Endothelial cell of hepatic sinusoid (primary cell): ENCODE results near the gene CMSS1.

Experiments
- in situ Hi-C: cut with HindIII; loops from 2 replicates; pipeline ENCODE4 v1.10.0; 2017; ENCODE audit warnings: low sequenced_read_pairs

CMSS1 gene

GRCh38 chr3:99899603-99900002 is 81.9 kb downstream of the CMSS1 start:
- in situ Hi-C loops = no loop called here

DNA sequence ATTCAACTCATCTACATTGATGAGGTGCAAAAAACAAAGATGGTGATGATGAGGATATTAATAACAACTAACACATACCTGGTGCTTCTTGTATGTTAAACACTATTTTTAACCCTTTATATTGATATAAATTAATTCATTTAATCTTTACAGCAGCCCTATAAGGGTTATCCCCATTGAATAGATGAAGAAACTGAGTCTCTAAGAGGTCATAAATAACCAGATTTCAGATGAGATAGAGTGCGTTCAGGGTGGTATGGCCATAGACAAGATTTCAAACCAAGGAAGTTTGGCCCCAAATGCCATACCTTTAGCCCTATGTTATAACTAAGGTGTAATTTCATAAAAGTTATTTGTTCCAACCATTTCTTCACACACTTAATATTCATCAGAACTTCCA is 82.6 kb downstream of the CMSS1 start:
- in situ Hi-C loops = no loop called here

DNA sequence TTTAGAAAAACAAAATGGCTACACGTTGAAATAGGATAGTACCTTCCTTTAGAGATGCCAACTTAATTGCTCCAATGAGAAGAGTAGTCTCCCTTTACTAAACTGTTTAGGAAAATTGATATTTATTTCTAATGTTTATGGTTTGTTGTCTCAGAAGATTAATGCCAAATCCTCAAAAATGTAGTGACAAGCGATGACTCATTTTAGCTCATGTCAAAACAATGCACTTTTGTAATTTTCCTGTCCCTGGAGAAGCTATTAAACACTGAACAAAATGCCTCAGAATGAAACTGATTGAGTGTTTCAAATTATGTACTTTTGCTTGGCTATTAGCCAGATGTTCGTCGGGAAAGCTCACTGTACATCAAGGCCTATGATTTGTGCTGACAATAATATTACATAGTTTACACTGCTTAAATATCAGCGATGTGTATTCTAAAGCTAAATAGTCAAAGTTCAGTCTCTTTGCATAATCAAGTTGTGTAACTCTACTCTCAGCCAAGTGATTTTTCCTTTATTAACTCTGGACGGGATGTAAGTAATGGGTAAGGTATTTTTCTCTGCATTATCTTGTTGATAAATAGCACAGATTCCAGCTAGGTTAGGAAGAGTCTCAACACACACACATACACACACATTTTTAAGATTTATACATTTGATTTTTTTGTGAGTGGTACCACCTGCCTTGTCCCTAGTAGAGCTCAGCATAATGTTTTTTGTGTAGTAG is 83.7 kb downstream of the CMSS1 start:
- in situ Hi-C loops = no loop called here

- in situ Hi-C loops = no loop called here
Measured at GRCh38 chr3:99902091-99902490, 84.4 kb downstream of the CMSS1 start.

DNA sequence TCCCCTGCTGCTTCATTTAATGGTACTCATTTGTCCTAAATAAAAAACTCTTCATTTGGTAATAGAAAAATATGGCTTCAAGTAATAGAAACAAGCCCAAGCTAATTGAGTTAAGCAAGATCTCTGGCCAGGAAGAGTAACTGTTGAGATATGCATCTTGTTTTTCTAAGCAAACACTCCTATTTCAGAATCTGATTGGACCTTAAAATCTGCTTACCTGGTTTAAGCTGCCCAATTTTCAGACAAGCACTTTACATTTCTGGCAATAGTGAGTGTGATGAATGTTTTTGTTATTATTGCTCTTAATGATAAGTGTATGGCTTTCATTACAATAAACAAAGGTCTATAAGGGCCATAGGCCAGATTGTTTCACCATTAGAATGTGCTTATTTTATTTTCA is 86.2 kb downstream of the CMSS1 start:
- in situ Hi-C loops = no loop called here

DNA sequence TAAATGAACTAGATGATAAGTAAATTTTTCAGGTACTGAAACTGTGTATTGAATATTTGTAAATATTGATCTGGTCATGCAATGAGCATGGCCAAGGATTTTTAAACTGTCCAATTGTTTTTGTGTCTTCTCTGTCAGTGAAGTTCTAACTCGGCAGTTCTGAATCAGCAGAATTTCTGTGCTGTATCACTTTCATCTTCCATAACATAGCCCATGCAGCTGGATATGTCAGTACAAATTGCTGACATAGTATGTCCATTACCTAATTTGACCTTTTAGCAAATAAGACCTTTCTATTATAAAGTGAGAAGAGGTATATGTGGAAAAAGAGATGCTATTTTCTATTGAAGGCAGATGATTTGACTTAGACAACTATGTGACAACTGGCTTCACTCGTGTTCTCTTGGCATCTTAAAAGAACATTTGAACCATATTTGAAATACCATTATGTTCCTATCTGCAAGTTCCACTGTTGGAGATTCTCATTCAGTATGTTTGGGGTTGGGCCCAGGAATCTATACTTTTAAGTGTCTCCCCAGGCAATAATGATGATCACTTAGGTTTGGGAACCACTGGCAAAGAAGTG is 90.4 kb downstream of the CMSS1 start:
- in situ Hi-C loops = no loop called here

DNA sequence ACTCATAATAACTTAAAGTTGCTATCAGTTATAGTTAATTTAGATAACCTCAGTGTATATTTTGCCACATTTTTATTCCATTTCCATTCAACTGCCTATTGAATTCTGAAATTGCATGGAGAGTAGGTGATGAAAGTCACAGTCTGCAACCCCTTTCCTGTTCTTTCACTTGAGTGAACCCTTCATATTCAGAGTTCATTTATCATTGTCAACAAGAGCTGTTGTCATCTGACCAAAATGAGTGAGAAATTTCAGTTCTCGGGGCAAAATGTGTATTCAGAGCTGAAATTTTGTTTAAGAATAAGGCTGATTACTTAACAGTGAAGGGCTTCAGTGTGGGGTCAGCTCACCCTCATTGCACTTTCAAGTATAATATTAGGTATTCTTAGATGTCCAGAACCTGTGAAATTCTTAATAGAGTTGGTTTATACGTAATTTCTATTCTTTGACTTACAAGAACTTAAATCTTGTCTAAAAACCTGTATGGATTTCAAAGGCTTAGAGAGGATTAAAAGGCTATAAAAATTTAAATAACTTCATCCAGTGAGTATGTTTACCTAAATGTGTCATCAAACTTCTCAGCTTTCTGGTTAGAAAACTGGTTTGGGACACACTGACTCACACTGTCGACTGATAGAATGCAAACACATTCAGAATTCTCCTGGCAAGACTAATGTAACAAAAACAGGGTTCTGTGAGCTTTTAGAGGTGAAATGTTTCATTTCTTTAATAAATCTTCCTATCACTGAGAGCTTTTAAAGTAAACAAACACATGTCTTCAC is 92.2 kb downstream of the CMSS1 start:
- in situ Hi-C loops = no loop called here

DNA sequence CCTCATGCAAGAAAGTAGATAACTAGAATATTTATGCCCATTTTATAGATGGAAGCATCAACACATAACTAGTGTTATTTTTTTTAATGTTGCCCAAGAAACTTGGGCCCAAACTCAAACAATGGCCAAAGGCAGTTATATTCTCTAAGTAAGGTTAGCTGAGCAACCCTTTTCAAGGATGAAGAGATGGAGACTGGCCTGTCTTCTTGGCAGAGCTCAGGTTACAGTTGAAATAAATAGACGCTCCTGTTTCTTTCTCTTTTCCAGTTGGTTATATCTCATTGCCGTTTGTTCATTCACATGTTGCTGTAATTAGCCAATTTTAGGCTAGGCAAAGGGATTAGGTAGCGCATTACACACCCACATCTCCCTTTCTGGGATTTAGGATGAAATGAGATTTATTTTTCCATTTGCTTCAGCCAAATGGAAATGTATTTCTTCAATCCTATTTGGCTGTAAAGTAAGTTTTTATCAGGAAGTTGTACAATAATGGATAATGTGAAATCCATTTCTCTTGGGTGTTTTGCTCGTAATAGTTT is 93.2 kb downstream of the CMSS1 start:
- in situ Hi-C loops = no loop called here

DNA sequence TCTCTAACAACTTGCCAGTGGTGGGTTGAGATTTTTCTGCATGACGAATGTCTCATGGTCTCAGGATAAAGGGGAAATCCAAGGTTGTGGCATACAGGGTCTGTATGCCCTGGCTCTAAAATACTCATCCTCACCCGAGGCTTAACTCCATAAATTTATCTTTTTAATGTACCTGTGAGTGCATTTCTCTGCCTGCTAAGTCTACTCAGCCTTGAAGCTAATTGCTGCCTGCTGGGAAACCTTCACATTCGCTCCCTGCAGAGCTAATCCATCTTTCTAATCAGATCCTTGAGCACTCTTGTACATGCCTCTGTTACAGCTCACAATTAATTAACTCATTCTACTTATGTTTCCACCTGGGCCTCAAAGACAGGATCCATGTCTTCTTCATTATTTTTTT is 93.8 kb downstream of the CMSS1 start:
- in situ Hi-C loops = no loop called here

GRCh38 chr3:99915906-99916432 is 98.3 kb downstream of the CMSS1 start:
- in situ Hi-C loops = no loop called here

- in situ Hi-C loops = no loop called here
Measured at GRCh38 chr3:99918715-99919114, 101.1 kb downstream of the CMSS1 start.

GRCh38 chr3:99919694-99920093 is 102.0 kb downstream of the CMSS1 start:
- in situ Hi-C loops = no loop called here

DNA sequence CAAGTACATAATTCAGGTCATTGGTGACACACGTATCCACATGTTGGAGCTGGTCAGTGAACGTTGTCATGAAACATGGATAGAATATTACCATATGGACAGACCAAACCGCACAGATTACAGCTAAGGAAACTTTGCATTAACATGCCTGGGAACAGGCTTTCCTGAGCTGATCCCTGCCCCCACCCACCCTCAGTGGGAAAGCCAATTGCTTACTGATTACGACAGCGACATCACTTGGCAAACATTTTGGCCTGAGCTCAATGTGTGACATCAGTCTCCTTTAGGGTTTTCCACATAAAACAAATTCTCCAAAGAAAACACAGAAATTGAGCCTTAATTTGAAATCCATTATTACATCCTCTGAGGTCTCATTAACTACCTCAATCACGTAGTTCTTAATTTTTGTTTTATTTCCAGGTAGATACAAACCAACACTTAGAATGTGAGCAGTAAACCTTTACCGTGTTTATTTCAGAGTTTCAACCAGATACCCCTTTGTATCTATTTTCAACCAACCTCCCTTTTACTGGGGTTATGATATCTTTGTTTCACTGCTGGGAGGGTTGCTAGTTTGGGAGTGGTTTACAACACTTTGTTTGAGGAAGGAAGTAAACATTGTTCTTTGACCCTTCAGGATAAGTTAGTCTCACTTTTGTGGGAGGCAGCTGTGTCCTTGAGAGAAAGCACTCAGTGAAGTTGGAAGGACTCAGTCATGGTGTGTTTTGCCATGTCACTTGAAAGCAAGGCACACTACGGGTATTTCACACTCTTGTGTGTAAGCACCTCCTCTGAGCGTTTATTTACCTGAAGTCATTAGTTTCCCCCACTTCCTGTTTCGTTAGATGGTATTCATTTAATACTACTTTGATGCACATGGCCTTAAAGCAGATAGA is 103.1 kb downstream of the CMSS1 start:
- in situ Hi-C loops = no loop called here

- in situ Hi-C loops = no loop called here
Measured at GRCh38 chr3:99921377-99921695, 103.7 kb downstream of the CMSS1 start.

DNA sequence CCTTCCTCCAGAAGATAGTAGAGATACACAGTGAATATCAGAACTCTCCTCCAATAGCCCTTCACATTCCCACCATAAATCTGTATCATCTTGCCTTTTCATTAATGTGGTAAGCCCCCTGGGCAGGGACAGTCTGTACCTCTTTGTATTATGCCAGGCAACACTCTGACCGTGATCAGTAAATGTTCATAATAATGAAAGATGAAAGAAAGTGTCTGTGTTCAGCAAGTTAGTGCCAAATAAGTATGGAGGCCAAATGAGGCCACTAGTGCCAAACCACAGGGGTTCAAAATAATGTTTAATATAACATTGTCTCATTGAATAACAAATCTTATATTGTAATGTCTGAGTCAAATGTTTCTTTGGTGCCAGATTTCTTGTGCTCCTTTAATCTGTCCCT is 104.3 kb downstream of the CMSS1 start:
- in situ Hi-C loops = no loop called here

DNA sequence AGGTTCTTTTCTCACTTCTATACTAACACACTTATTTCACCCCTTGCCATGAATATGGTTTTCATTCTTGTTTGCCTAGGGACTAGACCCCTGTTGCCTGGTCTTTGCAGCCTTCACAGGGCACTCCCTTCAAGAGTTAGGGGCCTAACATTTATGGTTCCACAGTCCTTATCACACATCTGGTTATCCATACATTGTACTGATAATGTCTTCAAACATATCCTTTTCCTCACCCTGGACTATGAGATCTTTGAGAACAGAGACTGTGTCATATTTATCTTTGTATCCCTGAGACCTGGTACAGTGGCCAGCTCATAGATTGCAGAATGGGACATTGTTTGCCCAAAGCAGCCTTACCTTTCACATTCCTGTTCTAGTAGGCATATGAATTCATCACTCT is 106.2 kb downstream of the CMSS1 start:
- in situ Hi-C loops = no loop called here

- in situ Hi-C loops = no loop called here
Measured at GRCh38 chr3:99925584-99926230, 108.0 kb downstream of the CMSS1 start.

DNA sequence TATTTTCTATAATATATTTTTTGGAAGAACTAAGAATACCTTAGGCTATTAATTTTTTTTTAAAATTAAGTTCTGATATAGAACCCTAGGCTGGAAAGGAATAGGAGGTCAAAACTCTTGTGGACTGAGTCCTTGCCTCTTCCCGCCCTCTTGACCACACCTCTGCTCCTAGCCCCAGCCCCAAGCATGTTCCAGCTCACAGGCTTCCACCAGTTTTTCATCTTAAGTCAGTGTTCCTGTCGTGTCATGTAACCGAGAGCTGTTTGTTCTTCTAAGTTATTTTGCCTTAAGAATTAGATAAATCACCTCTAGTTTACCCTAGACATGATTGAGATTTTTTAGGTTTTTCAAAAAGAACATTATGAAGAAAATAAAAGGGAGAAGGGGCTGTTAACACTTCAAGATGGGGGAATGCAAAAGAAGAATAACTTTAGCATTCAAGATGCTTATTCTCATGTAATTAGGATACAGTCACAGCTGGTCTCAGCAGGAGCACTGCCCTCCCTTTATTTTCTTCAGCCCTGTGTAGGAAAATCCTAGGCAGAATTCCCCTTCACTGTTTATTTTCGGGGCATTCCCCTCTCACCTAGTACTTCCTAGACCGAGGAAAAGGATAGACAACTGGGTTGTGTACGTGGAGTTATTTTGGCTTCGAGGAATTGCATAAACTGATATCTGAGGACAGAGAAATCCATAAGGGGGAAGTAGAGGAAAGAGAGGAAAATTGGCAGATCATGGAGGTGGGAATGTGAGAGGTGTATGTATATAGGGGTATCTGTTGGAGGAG is 110.2 kb downstream of the CMSS1 start:
- in situ Hi-C loops = no loop called here
